NAMALWA (cell line): ENCODE measurements around the gene CCDC157.

ENCODE experiments used
- DNase-seq: peaks from one replicate; pipeline ENCODE4 v3.0.0-alpha.2; 2015; ENCODE audit warnings: low spot score

The CCDC157 gene

GRCh38 chr22:30354644-30355043 is 2.2 kb upstream of the CCDC157 start:
- no peak for DNase-seq

GRCh38 chr22:30357236-30357570 is 396 bp downstream of the CCDC157 start:
- DNase-seq: no peak

- DNase-seq: no peak
Observed at GRCh38 chr22:30357650-30358215, 926 bp downstream of the CCDC157 start.

- no peak for DNase-seq
Observed at GRCh38 chr22:30358541-30358940, 1.7 kb downstream of the CCDC157 start.

- DNase-seq: no peak
Observed at GRCh38 chr22:30361916-30362650, 5.3 kb downstream of the CCDC157 start.

GRCh38 chr22:30362651-30363281 is 6.0 kb downstream of the CCDC157 start:
- no peak for DNase-seq

- DNase-seq: no peak
Observed at GRCh38 chr22:30365891-30366290, 9.1 kb downstream of the CCDC157 start.

GRCh38 chr22:30368420-30368819 is 11.6 kb downstream of the CCDC157 start:
- DNase-seq: no peak

GRCh38 chr22:30370641-30371230 is 13.9 kb downstream of the CCDC157 start:
- DNase-seq: no peak

- DNase-seq: no peak
Observed at GRCh38 chr22:30371321-30371720, 14.5 kb downstream of the CCDC157 start.

- no peak for DNase-seq
Observed at GRCh38 chr22:30371981-30372380, 15.2 kb downstream of the CCDC157 start.

GRCh38 chr22:30372915-30373314 is 16.1 kb downstream of the CCDC157 start:
- DNase-seq: no peak

GRCh38 chr22:30373331-30374325 is 16.8 kb downstream of the CCDC157 start:
- DNase-seq: no peak

- no peak for DNase-seq
Observed at GRCh38 chr22:30375312-30375849, 18.6 kb downstream of the CCDC157 start.

GRCh38 chr22:30380011-30380410 is 23.2 kb downstream of the CCDC157 start:
- no peak for DNase-seq

- no peak for DNase-seq
Observed at GRCh38 chr22:30381264-30381663, 24.5 kb downstream of the CCDC157 start.

GRCh38 chr22:30382340-30382739 is 25.5 kb downstream of the CCDC157 start:
- DNase-seq: no peak

- no peak for DNase-seq
Observed at GRCh38 chr22:30383061-30383460, 26.3 kb downstream of the CCDC157 start.

GRCh38 chr22:30385942-30386341 is 29.1 kb downstream of the CCDC157 start:
- DNase-seq: no peak

- no peak for DNase-seq
Observed at GRCh38 chr22:30386608-30386959, 29.8 kb downstream of the CCDC157 start.

- DNase-seq: peak; percentile 88
Observed at GRCh38 chr22:30386960-30387827, 30.4 kb downstream of the CCDC157 start, which contains the start of gene RNF215. Gene RNF215, minus strand, starts transcription at chr22:30387411. Its CDS starts 98 bp downstream, at chr22:30387313.
